PC-9 (cell line): ENCODE data around the gene ZNF609. TPM values are rescaled to one million over a fixed set of nuclear protein-coding genes. Genes with fewer than 3 reads are reported as not detected.
"Not testable (repeated sequence)": the region's sequence is repeated elsewhere in the genome, so short reads cannot be mapped to it uniquely, and the experiment has no call there.

ENCODE experiments used
- BruUV-seq: library from RNA; stranded (reverse); fragments of 400-500 nt; replicated peaks from 2 replicates; lab custom pipeline; 2021; lab: Mats Ljungman, UMichigan
- CTCF ChIA-PET: fragments of 300-600 bp; sonication (Branson Sonifier 250); formaldehyde crosslinking; loops from one replicate; lab custom pipeline; 2022; ENCODE audit warnings: antibody characterized with exemption; lab: Charles Lee
- POLR2A ChIA-PET: fragments of 300-600 bp; sonication (Branson Sonifier 250); formaldehyde crosslinking; loops from one replicate; lab custom pipeline; 2022; ENCODE audit warnings: antibody characterized with exemption; ENCODE audit not compliant: unreplicated experiment; lab: Charles Lee
- DNase-seq, 2 experiments: peaks; one replicate each; pipeline versions ENCODE4 v3.0.0 to v3.0.0-alpha.2; 2015 to 2022; ENCODE audit warnings: mixed read lengths in 1 of 2
- H2AFZ ChIP-seq: fragments of 200-600 bp; sonication (generic); 2 replicates; pipeline ENCODE4 v1.8.1; 2017; ENCODE audit warnings: antibody characterized with exemption
- H3F3A ChIP-seq: fragments of 200-600 bp; sonication (generic); 2 replicates; pipeline ENCODE4 v1.8.1; 2017; ENCODE audit warnings: antibody characterized with exemption, mild to moderate bottlenecking, low read depth; ENCODE audit not compliant: insufficient read depth
- H3K27ac ChIP-seq: fragments of 200-600 bp; sonication (generic); 2 replicates; pipeline ENCODE4 v1.6.1; 2016; ENCODE audit warnings: mixed run types
- H3K27me3 ChIP-seq: fragments of 200-600 bp; sonication (generic); 2 replicates; pipeline ENCODE4 v1.6.1; 2016; ENCODE audit warnings: low read depth, mixed run types; ENCODE audit not compliant: insufficient read depth
- H3K36me3 ChIP-seq: fragments of 200-600 bp; sonication (generic); 2 replicates; pipeline ENCODE4 v1.6.1; 2016; ENCODE audit warnings: low read depth, mixed run types
- H3K4me1 ChIP-seq: fragments of 200-600 bp; sonication (generic); replicated peaks from 2 replicates; pipeline ENCODE4 v1.6.1; 2016; ENCODE audit warnings: mixed run types; ENCODE audit not compliant: insufficient read depth
- H3K4me2 ChIP-seq: fragments of 200-600 bp; sonication (generic); 2 replicates; pipeline ENCODE4 v1.6.1; 2017; ENCODE audit warnings: mixed run types
- H3K4me3 ChIP-seq: fragments of 200-600 bp; sonication (generic); 2 replicates; pipeline ENCODE4 v1.6.1; 2016; ENCODE audit warnings: mixed run types
- H3K79me2 ChIP-seq: fragments of 200-600 bp; sonication (generic); 2 replicates; pipeline ENCODE4 v1.6.1; 2017; ENCODE audit warnings: low read depth, mixed run types
- H3K9me2 ChIP-seq: fragments of 200-600 bp; sonication (generic); 2 replicates; pipeline ENCODE4 v1.8.1; 2017; ENCODE audit warnings: mild to moderate bottlenecking; ENCODE audit not compliant: insufficient read depth
- H3K9me3 ChIP-seq: fragments of 200-600 bp; sonication (generic); 2 replicates; pipeline ENCODE4 v1.8.1; 2016; ENCODE audit warnings: low read depth; ENCODE audit not compliant: insufficient read depth
- H4K20me1 ChIP-seq: fragments of 200-600 bp; sonication (generic); 2 replicates; pipeline ENCODE4 v1.8.1; 2017; ENCODE audit not compliant: insufficient read depth
- EZH2 ChIP-seq: fragments of 200-600 bp; sonication (generic); IDR thresholded peaks from 2 replicates; pipeline ENCODE4 v1.8.0; 2017; ENCODE audit warnings: antibody characterized with exemption, low read depth
- intact Hi-C: fragments of 100-400 bp; cut with micrococcal nuclease; formaldehyde crosslinking; loops from one replicate; pipeline ENCODE4 v1.10.0; 2022; ENCODE audit not compliant: unreplicated experiment
- total RNA-seq: library from RNA; stranded (reverse); gene quantifications from 2 replicates; pipeline ENCODE4 v1.2.3, GENCODE V29; 2021
- TF ChIP-seq, protein P1 (sequence below): fragments of 200-600 bp; sonication (generic); conservative IDR thresholded peaks from 2 replicates; pipeline ENCODE4 v1.6.1; 2017; ENCODE audit warnings: mixed run types, antibody characterized with exemption, mild to moderate bottlenecking, moderate library complexity

The ZNF609 gene
- total RNA-seq, 1 experiment from 2014 or later: 38.6 TPM

DNA sequence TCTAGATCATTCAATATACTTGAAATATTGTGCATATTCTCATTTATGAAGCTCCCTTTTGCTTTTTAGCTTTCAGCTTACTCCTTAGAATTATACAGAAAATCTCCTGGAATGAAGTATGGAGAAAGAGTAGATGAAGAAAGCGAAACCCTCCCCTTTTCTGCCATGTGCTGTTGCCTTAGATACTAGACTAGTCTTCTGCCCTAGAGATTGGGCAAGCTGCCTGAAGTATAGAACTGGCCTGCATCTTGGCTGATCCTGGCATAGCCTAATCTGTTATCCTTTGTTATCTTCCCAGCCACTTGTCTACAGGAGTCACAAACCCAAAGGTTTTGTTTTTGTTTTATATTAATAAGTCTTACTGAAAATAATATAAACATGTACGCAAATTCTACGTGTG, 176.2 kb downstream of the ZNF609 start:
- peaks cover 3% of the 10 kb centered on the region; the same call in 1 of the 2 replicates for H3K79me2 ChIP-seq
- ChIA-PET CTCF (no interaction called here), POLR2A (interaction anchor here (0.6 kb wide), 1 partner anchor 35 kb away, joined by 3 read pairs; no protein-coding TSS in a partner anchor)
- TF ChIP-seq, protein P1, sequence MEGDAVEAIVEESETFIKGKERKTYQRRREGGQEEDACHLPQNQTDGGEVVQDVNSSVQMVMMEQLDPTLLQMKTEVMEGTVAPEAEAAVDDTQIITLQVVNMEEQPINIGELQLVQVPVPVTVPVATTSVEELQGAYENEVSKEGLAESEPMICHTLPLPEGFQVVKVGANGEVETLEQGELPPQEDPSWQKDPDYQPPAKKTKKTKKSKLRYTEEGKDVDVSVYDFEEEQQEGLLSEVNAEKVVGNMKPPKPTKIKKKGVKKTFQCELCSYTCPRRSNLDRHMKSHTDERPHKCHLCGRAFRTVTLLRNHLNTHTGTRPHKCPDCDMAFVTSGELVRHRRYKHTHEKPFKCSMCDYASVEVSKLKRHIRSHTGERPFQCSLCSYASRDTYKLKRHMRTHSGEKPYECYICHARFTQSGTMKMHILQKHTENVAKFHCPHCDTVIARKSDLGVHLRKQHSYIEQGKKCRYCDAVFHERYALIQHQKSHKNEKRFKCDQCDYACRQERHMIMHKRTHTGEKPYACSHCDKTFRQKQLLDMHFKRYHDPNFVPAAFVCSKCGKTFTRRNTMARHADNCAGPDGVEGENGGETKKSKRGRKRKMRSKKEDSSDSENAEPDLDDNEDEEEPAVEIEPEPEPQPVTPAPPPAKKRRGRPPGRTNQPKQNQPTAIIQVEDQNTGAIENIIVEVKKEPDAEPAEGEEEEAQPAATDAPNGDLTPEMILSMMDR: no peak
- TF ChIP-seq EZH2: no peak
- no peaks in the 10 kb centered on the region for H3K27me3 ChIP-seq
- intact Hi-C loops: no loop called here
- no peak overlapping the region for H2AFZ ChIP-seq
- 0 out of 2 replicates have a peak, but pooled peaks cover 4% of the 10 kb centered on the region for H3F3A ChIP-seq
- no peaks in the 10 kb centered on the region for H3K4me1 ChIP-seq
- H3K9me3 ChIP-seq: no peaks in the 10 kb centered on the region
- BruUV-seq: no TSS peak
- H3K4me2 ChIP-seq: no peak overlapping the region
- H3K36me3 ChIP-seq: no peaks in the 10 kb centered on the region
- H4K20me1 ChIP-seq: no peaks in the 10 kb centered on the region; the same call in 1 of the 2 replicates
- no peaks in the 10 kb centered on the region for H3K9me2 ChIP-seq
- no peak overlapping the region for H3K27ac ChIP-seq
- H3K4me3 ChIP-seq: no peak overlapping the region
- DNase-seq: no peak

DNA sequence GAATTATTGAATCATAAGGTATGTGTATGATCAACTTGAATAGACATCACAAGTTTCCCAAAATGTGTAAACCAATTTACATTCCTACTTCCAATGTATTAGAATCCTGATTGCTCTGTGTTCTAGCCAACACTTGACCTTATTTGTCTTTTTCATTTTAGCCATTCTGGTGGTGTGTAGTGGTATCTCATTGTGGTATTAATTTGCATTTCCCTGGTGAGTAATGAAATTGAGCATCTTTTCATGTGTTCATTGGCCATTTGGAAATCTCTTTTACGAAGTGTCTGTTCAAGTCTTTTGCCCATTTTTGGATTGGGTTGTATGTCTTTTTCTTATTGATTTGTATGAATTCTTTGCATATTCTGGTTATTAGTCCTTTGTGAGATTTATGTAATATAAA, 177.0 kb downstream of the ZNF609 start:
- no TSS peak for BruUV-seq
- Histone ChIP-seq H3K9me2 (no peaks in the 10 kb centered on the region), H3K36me3 (no peaks in the 10 kb centered on the region), H2AFZ (no peak overlapping the region), H3F3A (0 out of 2 replicates have a peak, but pooled peaks cover 4% of the 10 kb centered on the region), H3K27me3 (no peaks in the 10 kb centered on the region), H3K9me3 (no peaks in the 10 kb centered on the region), H3K4me3 (no peak overlapping the region), H3K79me2 (peaks cover 3% of the 10 kb centered on the region; the same call in 1 of the 2 replicates), H4K20me1 (no peaks in the 10 kb centered on the region), H3K4me2 (no peak overlapping the region), H3K27ac (no peak overlapping the region), H3K4me1 (no peaks in the 10 kb centered on the region)
- TF ChIP-seq, protein P1: no peak
- TF ChIP-seq EZH2: no peak
- CTCF ChIA-PET: interaction anchor here (0.6 kb wide), 1 partner anchor 46 kb away, joined by 3 read pairs; no protein-coding TSS in a partner anchor
- POLR2A ChIA-PET: interaction anchor here (0.5 kb wide), 1 partner anchor 474 kb away, joined by 5 read pairs; no protein-coding TSS in a partner anchor
- intact Hi-C loops: no loop called here
- no peak for DNase-seq

- H3K4me1 ChIP-seq, H3K9me3 ChIP-seq, DNase-seq, H3K4me2 ChIP-seq, H2AFZ ChIP-seq, CTCF ChIA-PET, H3K9me2 ChIP-seq, H3F3A ChIP-seq, H3K4me3 ChIP-seq, H3K79me2 ChIP-seq, H3K27ac ChIP-seq, H3K27me3 ChIP-seq, intact Hi-C loops, H3K36me3 ChIP-seq, BruUV-seq, H4K20me1 ChIP-seq: not testable (repeated sequence)
- POLR2A ChIA-PET: interaction anchor here (0.7 kb wide), 1 partner anchor 63 kb away, joined by 5 read pairs; no protein-coding TSS in a partner anchor
Measured at GRCh38 chr15:64639744-64640143, 179.4 kb downstream of the ZNF609 start.
